Skeletal muscle satellite cell (primary cell): Measurements from ENCODE around the gene UBTF.

Source experiments
- H3K27me3 ChIP-seq: 2 replicates; pipeline ENCODE4 v1.7.0; 2013; ENCODE audit warnings: low read length; ENCODE audit not compliant: control insufficient read depth, insufficient read depth
- H3K36me3 ChIP-seq: 2 replicates; pipeline ENCODE4 v1.7.0; 2013; ENCODE audit warnings: mild to moderate bottlenecking, control low read depth, low read length; ENCODE audit not compliant: insufficient read depth
- H3K4me1 ChIP-seq: 2 replicates; pipeline ENCODE4 v1.7.0; 2013; ENCODE audit warnings: low read length; ENCODE audit not compliant: control insufficient read depth, insufficient read depth
- H3K4me2 ChIP-seq: 2 replicates; pipeline ENCODE4 v1.7.0; 2013; ENCODE audit warnings: mild to moderate bottlenecking, low read length
- H3K4me3 ChIP-seq: 2 replicates; pipeline ENCODE4 v1.7.0; 2013; ENCODE audit warnings: low read length
- H3K9ac ChIP-seq: 2 replicates; pipeline ENCODE4 v1.7.0; 2013; ENCODE audit warnings: mild to moderate bottlenecking, low read depth, low read length, moderate library complexity
- H3K9me3 ChIP-seq: replicated peaks from 2 replicates; pipeline ENCODE4 v1.7.0; 2013; ENCODE audit warnings: mild to moderate bottlenecking, control low read depth, low read length

UBTF gene

DNA sequence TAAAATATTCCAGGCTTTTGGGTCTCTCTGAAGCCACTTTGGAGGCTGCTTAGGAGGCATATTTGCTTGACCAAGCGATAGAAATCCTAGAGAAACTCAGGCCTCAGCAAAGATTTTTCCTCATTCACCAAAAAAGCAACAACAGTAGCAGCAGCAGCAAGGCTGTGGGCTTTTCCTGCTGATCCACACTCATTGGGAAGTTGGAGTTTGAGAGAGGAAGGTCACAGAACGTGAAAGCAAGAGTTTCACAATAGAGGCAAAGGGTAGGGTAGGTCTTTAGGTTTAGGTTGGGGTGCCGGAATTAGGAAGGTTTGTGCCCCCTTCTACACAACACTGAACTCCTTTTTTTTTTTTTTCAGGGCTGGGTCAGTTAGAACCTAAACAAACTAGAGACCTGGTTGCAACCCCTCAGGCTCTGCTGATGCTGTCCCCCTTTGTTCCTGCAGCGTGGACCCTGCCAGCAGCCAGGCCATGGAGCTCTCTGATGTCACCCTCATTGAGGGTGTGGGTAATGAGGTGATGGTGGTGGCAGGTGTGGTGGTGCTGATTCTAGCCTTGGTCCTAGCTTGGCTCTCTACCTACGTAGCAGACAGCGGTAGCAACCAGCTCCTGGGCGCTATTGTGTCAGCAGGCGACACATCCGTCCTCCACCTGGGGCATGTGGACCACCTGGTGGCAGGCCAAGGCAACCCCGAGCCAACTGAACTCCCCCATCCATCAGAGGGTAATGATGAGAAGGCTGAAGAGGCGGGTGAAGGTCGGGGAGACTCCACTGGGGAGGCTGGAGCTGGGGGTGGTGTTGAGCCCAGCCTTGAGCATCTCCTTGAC is 30.7 kb downstream of the UBTF start:
- Histone ChIP-seq H3K27me3 (no peaks in the 10 kb centered on the region), H3K4me2 (peak overlapping the region; percentile 91), H3K4me1 (peaks cover 16% of the 10 kb centered on the region), H3K4me3 (no peak overlapping the region), H3K9me3 (no peaks in the 10 kb centered on the region), H3K36me3 (peaks cover 38% of the 10 kb centered on the region), H3K9ac (peak overlapping the region; percentile 95)

GRCh38 chr17:44187131-44187899 is 32.2 kb downstream of the UBTF start:
- Histone ChIP-seq H3K4me2 (peak overlapping the region; percentile 91), H3K9me3 (no peaks in the 10 kb centered on the region), H3K36me3 (peaks cover 33% of the 10 kb centered on the region), H3K27me3 (no peaks in the 10 kb centered on the region), H3K4me1 (peaks cover 16% of the 10 kb centered on the region), H3K4me3 (peak overlapping the region; percentile 85), H3K9ac (peak overlapping the region; percentile 95)

DNA sequence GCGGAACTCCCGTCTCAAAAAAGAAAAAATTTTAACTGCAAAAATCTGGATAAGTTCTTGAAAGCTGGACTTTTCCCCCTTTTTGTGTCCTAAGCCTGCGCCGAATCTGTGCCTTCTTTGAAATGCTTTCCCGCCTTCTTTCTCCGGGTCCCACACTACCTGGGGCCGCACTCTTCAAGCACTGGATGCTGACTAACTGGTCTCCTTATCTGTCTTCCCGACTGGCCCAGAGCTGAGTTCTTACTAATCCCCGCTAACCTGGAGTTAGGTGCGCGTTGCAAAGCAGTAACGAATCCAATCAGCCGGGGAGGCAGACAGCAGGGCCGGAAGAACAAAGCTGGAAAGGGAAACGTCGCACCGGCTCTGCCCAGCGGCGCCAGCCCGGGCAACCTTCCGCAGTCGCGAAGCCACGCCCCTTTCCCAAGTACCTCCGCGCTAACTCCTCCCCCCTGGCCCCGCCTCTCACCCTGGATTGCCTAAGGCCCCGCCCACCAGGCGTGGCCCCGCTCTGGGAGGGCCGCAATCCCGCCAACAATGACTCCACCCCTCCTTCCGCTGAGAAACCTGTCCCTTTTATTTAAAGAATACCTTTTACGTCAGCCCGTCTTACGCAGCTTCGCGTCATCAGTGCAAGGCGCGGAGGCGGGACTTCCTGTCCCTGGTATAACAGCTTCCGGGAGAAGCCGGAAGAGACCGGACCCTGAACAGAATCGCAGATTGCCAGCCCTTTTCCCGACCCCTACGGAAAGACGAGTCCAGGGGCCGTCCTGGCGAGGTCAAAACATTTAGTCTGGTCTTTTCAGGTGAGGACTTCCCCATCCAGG is 33.0 kb downstream of the UBTF start, which contains the start of gene TMUB2:
TMUB2 (plus strand) TSS at position 666 of the 824 bp plus-strand sequence. CDS start 737 bp downstream, outside the sequence.
- H3K9ac ChIP-seq: peak within 1 kb of the TSS; percentile 95
- H3K36me3 ChIP-seq: peaks cover 38% of the 10 kb centered on the region
- H3K27me3 ChIP-seq: no peaks in the 10 kb centered on the region
- H3K4me1 ChIP-seq: peaks cover 16% of the 10 kb centered on the region
- peak within 1 kb of the TSS; percentile 91 for H3K4me2 ChIP-seq
- H3K9me3 ChIP-seq: no peaks in the 10 kb centered on the region
- H3K4me3 ChIP-seq: peak within 1 kb of the TSS; percentile 86

DNA sequence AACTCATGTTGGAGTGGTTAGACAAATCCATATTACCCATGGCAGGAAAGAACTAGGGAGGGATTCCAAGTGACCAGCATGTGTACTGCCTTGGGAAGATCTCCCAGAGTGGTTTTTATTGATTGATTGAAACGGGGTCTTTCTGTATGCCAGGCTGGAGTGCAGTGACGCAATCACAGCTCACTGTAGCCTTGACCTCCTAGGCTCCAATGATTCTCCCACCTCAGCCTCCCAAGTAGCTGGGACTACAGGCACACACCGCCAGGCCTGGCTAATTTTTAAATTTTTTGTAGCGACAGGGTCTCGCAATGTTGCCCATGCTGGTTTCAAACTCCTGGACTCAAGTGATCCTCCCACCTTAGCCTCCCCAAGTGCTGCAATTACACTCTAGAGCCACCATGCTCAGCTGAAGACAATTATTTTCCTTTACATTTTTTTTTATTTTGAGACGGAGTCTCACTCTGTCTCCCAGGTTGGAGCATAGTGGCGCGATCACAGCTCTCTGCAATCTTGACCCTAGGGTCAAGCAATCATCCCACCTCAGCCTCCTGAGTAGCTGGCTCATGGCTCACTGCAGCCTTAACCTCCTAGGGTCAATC is 35.2 kb downstream of the UBTF start:
- H3K36me3 ChIP-seq: peaks cover 24% of the 10 kb centered on the region
- H3K27me3 ChIP-seq: no peaks in the 10 kb centered on the region
- H3K9me3 ChIP-seq: no peaks in the 10 kb centered on the region
- H3K4me1 ChIP-seq: peaks cover 16% of the 10 kb centered on the region
- H3K9ac ChIP-seq: no peak overlapping the region
- peak overlapping the region; percentile 1 for H3K4me2 ChIP-seq
- H3K4me3 ChIP-seq: no peak overlapping the region

DNA sequence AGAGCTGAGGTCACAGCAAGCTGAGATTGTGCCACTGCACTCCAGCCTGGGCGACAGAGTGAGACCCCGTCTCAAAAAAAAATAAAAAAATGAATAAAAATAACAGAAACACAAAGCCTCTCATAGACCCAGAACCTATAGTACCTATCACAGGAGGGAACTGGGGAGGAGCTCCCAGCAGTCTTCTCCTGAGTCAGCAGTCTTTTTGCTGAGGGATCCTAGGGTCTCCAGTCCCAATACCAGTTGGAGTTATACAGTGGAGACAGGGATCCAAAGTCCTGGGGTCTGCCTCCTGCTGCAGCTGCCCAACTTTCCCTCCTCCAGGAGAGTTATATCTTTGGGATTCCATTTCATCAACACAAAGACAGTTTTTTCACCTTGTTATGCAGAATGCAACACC is 36.5 kb downstream of the UBTF start:
- peaks cover 11% of the 10 kb centered on the region for H3K4me1 ChIP-seq
- no peak overlapping the region for H3K4me3 ChIP-seq
- H3K9me3 ChIP-seq: no peaks in the 10 kb centered on the region
- no peak overlapping the region for H3K9ac ChIP-seq
- H3K36me3 ChIP-seq: peaks cover 21% of the 10 kb centered on the region
- no peak overlapping the region for H3K4me2 ChIP-seq
- H3K27me3 ChIP-seq: no peaks in the 10 kb centered on the region

DNA sequence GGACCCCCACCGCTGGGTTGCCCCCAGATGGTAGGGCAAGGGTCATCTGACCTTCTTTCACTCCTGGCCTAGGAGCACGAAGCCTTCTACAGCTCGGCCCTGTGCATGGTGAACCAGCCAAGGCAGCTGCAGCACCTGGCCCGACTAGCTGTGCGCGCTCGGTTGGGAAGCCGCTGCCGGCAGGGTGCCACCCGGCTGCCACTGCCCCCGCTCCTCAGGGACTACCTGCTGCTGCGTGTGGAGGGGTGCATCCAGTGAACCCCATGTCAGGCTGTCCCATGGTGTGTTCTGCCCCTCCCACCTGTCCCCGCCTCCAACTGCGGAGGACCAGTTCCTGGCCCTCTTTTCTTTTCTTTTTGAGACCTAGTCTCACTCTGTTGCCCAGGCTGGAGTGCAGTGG is 41.3 kb downstream of the UBTF start:
- Histone ChIP-seq H3K4me1 (no peaks in the 10 kb centered on the region), H3K36me3 (peaks cover 28% of the 10 kb centered on the region), H3K4me3 (no peak overlapping the region), H3K4me2 (no peak overlapping the region), H3K27me3 (no peaks in the 10 kb centered on the region), H3K9ac (no peak overlapping the region), H3K9me3 (no peaks in the 10 kb centered on the region)

GRCh38 chr17:44177640-44178039 is 41.8 kb downstream of the UBTF start:
- Histone ChIP-seq H3K27me3 (no peaks in the 10 kb centered on the region), H3K4me3 (no peak overlapping the region), H3K36me3 (peaks cover 27% of the 10 kb centered on the region), H3K9me3 (no peaks in the 10 kb centered on the region), H3K4me1 (no peaks in the 10 kb centered on the region), H3K9ac (no peak overlapping the region), H3K4me2 (no peak overlapping the region)

DNA sequence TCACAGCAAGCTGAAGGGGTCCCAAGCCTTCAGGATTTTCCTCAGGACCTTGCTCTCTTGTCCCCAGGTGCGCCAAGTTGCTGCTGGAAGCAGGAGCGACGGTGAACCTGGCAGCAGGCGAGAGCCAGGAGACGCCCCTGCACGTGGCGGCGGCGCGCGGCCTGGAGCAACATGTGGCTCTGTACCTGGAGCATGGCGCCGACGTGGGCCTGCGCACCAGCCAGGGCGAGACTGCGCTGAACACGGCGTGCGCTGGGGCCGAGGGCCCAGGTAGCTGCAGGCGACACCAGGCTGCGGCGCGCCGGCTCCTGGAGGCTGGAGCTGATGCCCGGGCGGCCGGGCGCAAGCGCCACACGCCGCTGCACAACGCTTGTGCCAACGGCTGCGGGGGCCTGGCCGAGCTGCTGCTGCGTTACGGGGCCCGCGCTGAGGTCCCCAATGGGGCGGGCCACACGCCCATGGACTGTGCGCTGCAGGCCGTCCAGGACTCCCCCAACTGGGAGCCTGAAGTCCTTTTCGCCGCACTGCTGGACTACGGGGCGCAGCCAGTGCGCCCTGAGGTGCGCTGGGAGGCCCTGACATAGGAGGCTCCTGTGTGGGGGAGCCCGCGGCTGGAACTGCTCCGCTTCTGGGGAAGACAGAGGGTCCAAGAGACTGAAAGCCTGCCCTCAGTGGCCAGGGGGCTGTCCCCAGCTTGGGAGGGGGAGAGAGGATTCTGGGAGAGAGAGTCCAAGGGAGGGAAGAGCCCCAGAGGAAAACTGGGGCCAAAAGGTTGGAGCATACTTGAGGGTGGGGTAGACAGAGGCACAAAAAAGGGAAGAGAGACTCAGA is 42.6 kb downstream of the UBTF start:
- no peak overlapping the region for H3K4me3 ChIP-seq
- H3K9me3 ChIP-seq: no peaks in the 10 kb centered on the region
- no peak overlapping the region for H3K4me2 ChIP-seq
- H3K4me1 ChIP-seq: no peaks in the 10 kb centered on the region
- no peak overlapping the region for H3K9ac ChIP-seq
- H3K27me3 ChIP-seq: no peaks in the 10 kb centered on the region
- peaks cover 20% of the 10 kb centered on the region for H3K36me3 ChIP-seq

- Histone ChIP-seq H3K4me3 (no peak overlapping the region), H3K9ac (no peak overlapping the region)
Measured at GRCh38 chr17:44176257-44176656, 43.2 kb downstream of the UBTF start.

GRCh38 chr17:44174427-44174826 is 45.0 kb downstream of the UBTF start:
- no peak overlapping the region for H3K4me3 ChIP-seq
- peaks cover 11% of the 10 kb centered on the region for H3K4me1 ChIP-seq
- no peak overlapping the region for H3K4me2 ChIP-seq
- H3K9ac ChIP-seq: no peak overlapping the region
- peaks cover 15% of the 10 kb centered on the region for H3K36me3 ChIP-seq
- H3K9me3 ChIP-seq: no peaks in the 10 kb centered on the region
- H3K27me3 ChIP-seq: no peaks in the 10 kb centered on the region

More at GRCh38 chr17:44176257-44176656, 43.2 kb downstream of the UBTF start:
- H3K27me3 ChIP-seq: no peaks in the 10 kb centered on the region
- peaks cover 15% of the 10 kb centered on the region for H3K36me3 ChIP-seq
- H3K4me2 ChIP-seq: no peak overlapping the region
- H3K4me1 ChIP-seq: no peaks in the 10 kb centered on the region
- no peaks in the 10 kb centered on the region for H3K9me3 ChIP-seq
